HG03175 (cell line): ENCODE measurements around the gene APBB2.
"Not testable (repeated sequence)": the region's sequence is repeated elsewhere in the genome, so short reads cannot be mapped to it uniquely, and the experiment has no call there.

ENCODE experiments used
- ATAC-seq: cut with Tn5 transposase; IDR thresholded peaks from one replicate; pipeline ENCODE4 v1.9.1; 2021; ENCODE audit warnings: mild to moderate bottlenecking, moderate library complexity; ENCODE audit not compliant: unreplicated experiment

Gene APBB2

GRCh38 chr4:40916880-40917279, 297.5 kb downstream of the APBB2 start:
- peak; percentile 94 for ATAC-seq

DNA sequence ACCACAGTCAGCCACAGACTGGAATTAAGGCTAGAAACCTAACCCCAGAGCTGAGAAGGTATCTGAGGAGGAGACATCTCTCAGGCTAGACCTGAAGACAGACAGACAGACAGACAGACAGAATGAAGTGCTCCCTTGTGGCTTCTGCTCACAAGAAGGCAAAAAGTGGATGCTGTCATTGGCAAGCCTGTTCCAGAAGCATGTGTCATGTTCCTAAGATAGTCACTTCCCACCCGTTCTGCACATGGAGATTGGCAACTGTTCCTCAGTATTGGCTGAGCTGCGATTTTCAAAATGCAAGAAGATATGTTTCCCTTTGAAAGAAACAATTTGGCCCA, 298.2 kb downstream of the APBB2 start:
- ATAC-seq, result no peak

DNA sequence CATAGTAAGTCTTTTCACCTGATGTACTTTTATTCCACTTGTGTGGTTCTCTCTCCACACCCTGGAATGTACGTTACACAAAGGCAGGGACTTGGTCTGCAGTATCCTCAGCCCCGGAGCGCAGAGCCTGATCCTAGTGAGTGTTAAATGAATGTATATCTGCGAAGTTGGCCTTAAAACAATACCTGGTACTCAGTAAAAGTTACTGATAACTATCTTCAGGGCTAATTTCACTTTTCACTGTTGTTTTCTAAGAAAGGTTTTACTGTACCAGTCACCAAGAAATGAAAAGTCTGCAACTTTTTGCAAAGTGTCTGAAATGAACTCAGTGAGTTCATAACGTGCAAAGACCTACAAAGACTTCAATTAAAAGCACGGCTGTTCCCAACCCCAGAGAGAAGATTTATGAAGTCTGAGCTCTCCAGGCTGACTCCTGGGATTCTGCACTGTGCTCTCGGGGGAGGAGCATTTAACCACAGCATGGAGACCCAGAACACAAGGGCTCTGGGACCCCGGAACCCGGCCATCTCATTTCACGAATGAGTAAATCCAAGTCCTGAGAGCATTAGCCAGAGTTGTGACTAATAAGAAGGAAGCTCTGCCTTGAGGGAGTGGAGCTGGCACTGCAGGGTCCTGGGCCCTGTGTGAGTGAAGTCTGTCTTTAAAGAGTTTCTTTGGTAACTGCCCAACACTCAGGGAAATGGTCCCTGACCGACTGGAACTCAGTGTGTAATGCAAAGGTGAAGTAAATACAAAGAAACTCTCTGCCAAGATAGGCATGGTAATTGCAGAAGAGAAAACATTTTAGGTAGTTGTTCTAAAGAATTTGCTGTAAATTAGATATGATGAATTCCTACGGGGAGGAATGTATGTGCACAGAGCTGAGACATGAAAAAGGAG, 298.8 kb downstream of the APBB2 start:
- ATAC-seq, result no peak

GRCh38 chr4:40912460-40913184, 301.7 kb downstream of the APBB2 start:
- ATAC-seq, result no peak

DNA sequence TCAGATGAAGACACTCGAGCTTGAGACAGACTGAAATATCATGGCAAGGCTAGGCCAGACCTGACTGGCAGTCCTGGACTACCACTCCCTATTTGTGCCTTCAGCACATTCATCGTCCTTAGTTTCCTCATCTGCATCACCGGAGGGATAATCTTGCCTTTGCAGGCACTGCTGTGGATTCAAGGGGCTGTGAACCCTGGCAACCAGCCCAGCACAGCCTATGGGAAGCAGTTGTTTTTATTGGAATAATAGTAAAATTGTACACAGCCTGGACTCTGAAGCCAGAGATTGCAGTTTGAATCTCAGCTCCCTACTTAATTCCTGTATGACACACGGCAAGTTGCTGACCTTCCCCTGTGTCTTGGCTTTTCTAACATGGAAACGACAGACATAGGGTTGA, 303.6 kb downstream of the APBB2 start:
- ATAC-seq, result no peak

- ATAC-seq, result no peak
Measured at GRCh38 chr4:40909363-40909876, 304.9 kb downstream of the APBB2 start.

- peak; percentile 93 for ATAC-seq
Measured at GRCh38 chr4:40908702-40909362, 305.5 kb downstream of the APBB2 start.

DNA sequence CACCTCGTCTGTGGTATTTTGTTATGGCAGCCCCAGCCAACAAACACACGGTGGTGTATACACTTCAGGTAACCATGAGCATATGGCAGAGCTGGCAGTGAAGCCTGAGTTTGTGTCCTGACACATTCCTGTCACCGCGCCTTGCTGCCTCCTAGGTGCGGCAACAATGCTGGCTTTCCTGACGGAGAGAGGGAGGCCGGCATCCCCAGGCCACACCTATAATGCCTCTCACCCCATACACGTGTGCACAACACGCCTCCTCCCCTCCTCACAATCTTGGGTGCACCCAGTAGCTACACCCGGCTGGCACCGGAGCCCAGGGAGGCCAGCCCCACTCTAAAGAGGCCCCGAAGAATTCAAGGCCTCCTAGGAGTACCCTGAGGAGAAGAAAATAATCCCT, 306.0 kb downstream of the APBB2 start:
- ATAC-seq, result peak; percentile 17

GRCh38 chr4:40905414-40905813, 308.9 kb downstream of the APBB2 start:
- no peak for ATAC-seq

GRCh38 chr4:40900531-40900930, 313.8 kb downstream of the APBB2 start:
- ATAC-seq, result not testable (repeated sequence)

- ATAC-seq, result peak; percentile 76
Measured at GRCh38 chr4:40897557-40898203, 316.7 kb downstream of the APBB2 start.

DNA sequence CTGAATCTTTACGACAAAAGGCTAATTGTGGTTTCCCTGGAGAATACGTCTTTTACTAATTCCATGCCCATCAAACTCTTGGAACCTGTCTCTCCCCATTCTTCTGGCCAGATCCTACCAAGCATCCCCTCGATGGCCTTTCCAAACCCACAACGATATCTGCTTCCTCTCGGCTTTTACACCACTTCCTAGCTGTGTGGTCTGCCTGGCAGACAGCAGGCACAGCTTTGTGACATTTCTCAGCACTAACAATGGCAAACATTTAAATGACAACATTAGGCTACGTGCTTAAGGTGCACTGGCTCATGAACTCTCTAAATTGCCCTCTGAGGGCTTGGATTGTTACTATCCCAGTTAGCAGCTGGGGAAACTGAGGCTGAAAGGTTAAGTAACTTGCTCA, 323.6 kb downstream of the APBB2 start:
- no peak for ATAC-seq

GRCh38 chr4:40890199-40890598, 324.1 kb downstream of the APBB2 start:
- ATAC-seq, result no peak

DNA sequence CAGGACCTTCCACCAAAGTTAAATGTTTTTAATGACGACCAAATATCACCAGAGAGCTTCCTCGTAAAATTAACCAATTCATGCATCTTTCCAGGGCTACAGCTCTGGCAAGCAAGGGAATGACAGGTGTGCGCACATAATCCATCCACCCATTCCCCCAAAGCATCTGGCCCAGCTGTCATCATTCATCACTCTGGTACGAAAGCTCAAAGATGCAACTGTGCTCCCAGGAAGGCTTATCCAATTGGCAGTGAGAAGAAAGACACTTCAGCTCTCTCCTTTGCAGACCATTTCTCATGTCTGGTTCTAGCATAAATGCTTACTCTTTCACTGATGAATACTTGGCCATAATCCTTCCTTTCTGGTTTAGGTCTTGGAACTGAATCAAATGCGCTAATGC, 325.4 kb downstream of the APBB2 start:
- ATAC-seq, result no peak

DNA sequence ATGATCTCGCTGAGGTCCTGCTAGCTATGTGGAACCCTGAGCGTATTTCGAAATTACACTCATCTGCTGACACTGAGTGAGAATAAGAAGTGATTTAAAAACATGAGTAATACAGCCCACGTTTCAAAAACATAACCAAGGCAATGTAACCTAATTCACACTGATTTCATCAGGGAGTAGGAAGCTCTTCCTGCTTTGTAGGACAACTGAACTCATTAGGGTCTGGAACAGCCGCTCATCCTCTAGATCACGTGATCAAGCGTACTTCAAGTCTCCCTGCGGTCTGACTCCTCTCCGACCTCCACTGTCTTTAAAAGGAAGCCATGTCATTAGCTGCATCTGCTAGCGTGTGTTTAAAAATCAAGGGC, 326.6 kb downstream of the APBB2 start:
- ATAC-seq, result no peak

DNA sequence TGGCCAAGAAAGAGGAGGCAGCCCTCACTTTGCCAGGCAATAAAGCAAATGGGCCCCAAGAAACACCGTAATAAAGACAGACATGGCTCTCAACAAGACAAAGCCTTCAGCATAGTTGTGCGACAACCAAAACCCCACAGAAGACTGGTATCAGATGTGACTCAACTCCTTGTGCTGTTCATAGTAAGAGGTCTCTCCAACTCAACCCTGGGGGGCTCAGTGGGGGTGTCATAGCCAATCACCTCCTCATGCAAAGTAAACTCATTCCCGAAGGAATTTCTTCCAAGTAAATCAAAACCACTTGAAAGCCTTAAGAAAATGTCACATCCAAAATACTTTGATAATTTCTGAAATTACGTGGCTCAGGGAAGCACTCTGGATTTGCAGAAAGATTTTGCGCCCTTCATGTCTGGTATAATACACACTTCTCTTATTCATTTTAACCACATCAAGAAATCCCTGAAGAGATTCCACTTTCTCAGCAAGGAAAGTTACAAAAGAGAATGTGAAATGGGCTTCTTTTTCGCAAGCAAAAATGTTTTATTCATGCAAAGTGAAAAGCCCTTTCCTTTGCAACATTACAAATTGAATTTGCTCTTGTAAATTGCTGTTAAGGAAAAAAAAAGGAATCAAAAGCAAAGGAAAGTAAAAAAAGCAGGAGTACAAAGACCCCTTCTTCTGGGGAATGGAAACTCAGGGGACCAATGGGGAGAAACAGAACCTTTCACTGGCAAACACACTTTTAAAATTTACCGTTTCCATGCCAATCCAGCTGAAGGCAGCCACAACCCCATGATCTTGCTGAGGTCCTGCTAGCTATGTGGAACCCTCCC, 327.2 kb downstream of the APBB2 start:
- no peak for ATAC-seq

DNA sequence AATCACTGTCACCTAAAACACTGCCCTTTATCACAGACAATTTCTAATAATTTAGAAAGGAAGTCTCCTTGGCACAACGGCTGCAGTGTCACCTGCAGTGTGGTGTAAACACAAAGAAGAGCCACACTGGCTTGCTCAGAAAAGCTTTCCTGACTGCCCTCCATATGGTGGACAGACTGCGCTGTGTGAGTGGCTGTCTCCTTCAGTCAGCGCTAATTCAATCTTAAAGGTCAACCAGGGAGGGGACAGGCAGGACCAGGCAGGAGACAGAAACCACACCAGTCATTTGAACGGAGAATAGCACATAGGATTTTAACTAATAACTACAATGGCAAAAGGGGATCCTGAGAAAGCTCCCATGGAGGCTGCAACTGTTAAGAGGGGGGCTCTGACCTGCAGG, 332.5 kb downstream of the APBB2 start:
- no peak for ATAC-seq

- no peak for ATAC-seq
Measured at GRCh38 chr4:40881096-40881495, 333.2 kb downstream of the APBB2 start.

GRCh38 chr4:40878548-40879055, 335.7 kb downstream of the APBB2 start:
- no peak for ATAC-seq

GRCh38 chr4:40877081-40877480, 337.3 kb downstream of the APBB2 start:
- no peak for ATAC-seq
